GM18870 (cell line): Measurements from ENCODE around the gene CDH26.

Experiments
- ATAC-seq: cut with Tn5 transposase; IDR thresholded peaks from one replicate; pipeline ENCODE4 v1.9.1; 2021; ENCODE audit warnings: moderate library complexity; ENCODE audit not compliant: unreplicated experiment

CDH26 gene

GRCh38 chr20:59977086-59977485 is 18.9 kb downstream of the CDH26 start:
- no peak for ATAC-seq

- no peak for ATAC-seq
These were observed 24.9 kb downstream of the CDH26 start for GRCh38 chr20:59983076-59983475.

- no peak for ATAC-seq
These were observed 26.3 kb downstream of the CDH26 start for GRCh38 chr20:59984541-59984940.

DNA sequence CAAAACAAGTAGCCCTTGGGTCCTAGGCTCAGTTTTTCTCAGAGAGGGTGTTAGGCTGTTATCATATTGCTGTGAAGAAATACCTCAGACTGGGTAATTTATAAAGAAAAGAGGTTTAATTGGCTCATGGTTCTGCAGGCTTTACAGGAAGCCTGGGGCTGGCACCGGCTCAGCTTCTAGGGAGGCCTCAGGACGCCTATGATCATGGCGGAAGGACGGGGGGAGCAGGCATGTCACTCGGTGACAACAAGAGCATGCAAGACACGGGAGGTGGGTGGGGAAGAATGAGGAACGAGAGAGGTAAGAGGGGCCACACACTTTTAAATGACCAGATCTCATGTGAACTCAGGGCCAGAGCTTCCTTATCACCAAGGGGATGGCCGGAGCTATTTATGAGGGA is 26.9 kb downstream of the CDH26 start:
- no peak for ATAC-seq

DNA sequence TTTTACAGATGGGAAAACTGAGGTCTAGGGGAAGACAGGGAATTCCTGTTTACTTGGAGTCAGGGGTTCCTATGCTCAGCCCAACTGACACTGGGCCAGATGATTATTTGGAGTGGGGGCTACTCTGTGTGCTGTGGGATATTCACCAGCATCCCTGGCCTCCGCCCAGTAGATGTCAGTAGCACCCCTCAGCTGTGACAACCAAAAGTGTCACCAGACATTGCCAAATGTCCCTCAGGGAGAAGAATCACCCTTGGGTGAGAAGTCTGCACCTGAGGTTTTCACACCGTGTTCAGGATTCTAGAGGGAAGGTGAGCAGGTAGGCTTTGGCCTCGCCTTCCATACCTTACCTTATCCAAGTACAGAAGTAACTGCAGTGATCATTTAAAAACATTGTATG is 27.6 kb downstream of the CDH26 start:
- no peak for ATAC-seq

GRCh38 chr20:59987135-59987534 is 28.9 kb downstream of the CDH26 start:
- no peak for ATAC-seq

DNA sequence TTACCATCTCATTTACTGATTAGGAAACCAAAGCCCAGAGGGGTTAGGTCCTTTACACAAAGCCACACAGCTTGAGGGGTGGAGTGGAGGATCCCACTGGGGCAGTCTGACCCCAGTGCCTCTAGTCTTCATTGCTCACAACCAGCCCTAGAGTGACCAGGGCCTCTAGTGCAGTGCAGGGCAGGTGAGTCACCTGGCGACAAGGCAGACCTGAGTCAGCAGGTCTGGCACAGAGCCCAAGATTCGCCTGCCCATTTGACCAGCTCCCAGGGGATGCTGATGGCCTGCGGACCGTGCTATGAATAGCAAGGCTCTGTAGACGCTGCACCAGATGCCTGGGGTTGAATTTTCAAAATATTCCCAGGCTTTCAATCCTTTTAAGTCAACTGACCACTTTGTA is 29.9 kb downstream of the CDH26 start:
- ATAC-seq: no peak

GRCh38 chr20:59992526-59993084 is 34.4 kb downstream of the CDH26 start:
- no peak for ATAC-seq

GRCh38 chr20:59993736-59994430 is 35.7 kb downstream of the CDH26 start:
- no peak for ATAC-seq

DNA sequence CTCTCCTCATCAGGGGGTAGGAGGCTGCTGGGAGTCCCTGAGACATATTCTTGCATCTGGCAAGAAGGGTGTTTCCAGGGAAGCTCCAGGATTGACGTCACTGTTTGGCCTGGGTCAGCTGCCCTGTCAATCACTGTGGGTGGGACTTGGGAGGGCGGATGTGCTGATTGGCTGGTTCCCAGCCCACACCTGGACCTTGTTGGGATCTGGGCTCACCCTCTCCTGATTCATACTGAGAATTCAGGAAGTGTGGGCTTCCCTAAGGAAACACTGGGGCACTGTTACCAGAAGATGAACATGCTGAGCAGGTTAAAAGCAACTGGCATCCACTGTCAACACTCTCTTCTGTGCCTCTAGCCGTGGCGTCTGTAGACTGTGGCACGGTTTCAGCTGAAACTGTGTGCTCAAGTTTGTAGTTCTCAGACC is 36.5 kb downstream of the CDH26 start:
- no peak for ATAC-seq

DNA sequence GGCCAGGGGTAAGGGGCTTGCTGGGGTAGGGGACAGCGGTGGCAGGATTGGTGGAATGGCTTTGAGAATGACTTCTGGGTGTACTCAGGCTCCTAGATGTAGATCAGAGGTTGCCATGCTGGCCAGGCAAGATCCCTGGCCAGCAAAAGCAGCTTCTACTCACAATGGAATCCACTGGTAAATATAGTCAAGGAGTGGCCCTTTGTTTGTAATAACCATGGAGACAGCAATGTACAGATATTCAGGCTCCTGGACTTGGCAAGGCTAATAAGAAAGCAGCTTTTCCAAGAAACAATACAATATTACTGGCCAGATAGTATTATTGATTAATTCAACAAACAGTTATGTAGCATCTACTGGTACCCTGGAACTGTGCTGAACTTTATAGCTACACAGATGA is 37.9 kb downstream of the CDH26 start:
- ATAC-seq: no peak

GRCh38 chr20:59997896-59998295 is 39.7 kb downstream of the CDH26 start:
- no peak for ATAC-seq

DNA sequence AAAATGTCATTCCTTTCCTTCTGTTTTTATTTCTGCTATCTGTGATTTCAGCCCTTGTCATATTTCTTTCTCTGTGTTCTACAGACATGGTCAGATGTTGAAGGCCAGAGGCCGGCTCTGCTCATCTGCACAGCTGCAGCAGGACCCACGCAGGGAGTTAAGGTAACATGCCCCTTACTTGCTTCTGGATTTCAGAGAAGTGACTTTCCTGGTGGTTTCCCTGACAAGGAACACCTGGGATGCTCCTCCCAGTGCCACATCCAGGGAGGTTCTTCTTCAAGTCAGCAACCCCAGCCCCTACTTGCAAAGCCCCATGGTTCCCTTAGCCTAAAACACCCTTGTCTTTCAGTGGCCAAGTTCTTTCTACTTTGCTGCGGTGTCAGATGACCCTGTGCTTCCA is 41.3 kb downstream of the CDH26 start:
- ATAC-seq: no peak

DNA sequence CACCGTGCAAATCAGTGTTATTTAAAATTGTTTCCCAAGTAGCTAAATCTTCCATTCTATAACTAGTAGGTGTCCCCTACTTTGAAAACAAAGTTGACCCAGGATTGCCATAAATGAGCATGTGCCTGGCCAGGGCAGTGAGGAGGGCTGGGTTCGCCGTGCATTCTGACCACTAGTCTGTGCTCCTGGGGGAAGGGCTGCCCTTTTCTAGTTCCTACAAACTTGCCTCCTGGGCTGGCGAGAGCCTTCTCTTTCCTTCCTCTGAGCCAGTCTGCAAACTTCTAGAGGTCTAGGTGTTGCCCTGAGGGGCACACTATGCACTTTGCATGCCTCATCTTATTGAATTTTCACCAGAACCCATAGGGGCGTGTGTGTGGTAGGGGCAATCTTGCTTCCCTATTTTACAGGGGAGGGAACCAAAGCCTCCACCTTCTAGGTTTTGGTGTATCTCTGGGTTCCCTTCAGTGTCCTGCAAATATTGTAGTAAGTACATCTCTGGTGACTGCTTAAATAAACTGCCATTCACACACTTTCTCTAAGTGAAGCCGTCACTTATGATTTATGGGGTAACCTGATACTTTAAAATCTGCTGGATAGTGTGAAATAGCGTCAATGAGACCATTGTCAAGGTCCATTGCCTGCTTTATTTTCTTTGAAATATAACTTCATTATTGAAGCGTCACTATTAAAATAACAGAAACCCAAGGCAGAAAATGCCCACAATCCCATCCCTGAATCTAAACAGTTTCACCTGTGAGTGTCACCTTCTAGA is 42.2 kb downstream of the CDH26 start:
- ATAC-seq: no peak

DNA sequence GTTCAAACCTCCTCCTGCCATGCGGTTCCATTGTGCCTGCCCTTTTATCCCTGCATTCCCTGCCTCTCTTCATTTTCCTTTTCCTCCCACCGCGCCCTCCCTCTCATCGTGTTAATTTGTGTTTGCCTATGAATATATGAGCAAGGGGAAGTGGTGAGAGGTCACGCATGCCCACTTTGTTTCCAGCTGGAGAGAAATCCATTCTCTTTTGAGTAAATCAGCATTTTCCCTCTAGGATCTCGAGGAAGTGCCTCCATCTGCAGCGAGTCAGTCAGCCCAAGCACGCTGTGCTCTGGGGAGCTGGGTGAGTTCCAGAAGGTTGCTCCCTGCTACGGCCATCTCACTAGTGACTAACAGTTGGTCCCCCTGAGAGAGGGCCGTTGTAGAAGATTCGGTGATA is 42.9 kb downstream of the CDH26 start:
- no peak for ATAC-seq

DNA sequence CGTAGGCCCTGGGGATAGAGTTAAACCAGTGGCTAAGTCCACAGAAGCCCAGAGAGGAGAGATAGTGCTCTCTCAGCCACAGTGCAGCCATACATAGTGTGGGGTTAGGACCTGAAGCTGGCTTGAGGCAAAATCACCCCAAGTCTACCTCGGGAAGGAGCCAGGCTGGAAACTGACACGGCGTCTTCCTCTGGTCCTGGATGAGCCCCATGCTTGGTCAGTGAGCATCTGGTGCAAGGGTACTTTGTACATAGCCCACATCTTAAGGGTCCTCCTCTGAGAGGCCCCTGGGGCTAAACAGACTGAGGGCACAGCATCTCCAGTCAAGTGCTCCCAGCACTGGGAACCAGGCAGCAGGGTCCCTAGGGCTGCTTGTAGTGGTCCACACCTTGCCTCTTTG is 45.6 kb downstream of the CDH26 start:
- no peak for ATAC-seq

GRCh38 chr20:60006261-60006660 is 48.0 kb downstream of the CDH26 start:
- ATAC-seq: no peak

- ATAC-seq: no peak
These were observed 49.2 kb downstream of the CDH26 start for GRCh38 chr20:60007464-60007863.

- ATAC-seq: no peak
These were observed 50.0 kb downstream of the CDH26 start for GRCh38 chr20:60008130-60008808.

GRCh38 chr20:60009318-60009717 is 51.1 kb downstream of the CDH26 start:
- no peak for ATAC-seq

GRCh38 chr20:60009826-60010616 is 51.8 kb downstream of the CDH26 start:
- no peak for ATAC-seq
